CD4-positive, alpha-beta T cell treated with Interleukin-1 beta for 1 hour (primary cell): ENCODE measurements around the gene ASPDH.
"Not testable (repeated sequence)": the region's sequence is repeated elsewhere in the genome, so short reads cannot be mapped to it uniquely, and the experiment has no call there.

Experiments used
- DNase-seq, 2 donors: peaks; one replicate each; pipeline ENCODE4 v3.0.0-alpha.2; 2020 to 2022

The ASPDH gene

GRCh38 chr19:50547385-50548190, 33.9 kb upstream of the ASPDH start:
- DNase-seq: no peak

- no peak for DNase-seq
Measured at GRCh38 chr19:50546527-50547221, 33.0 kb upstream of the ASPDH start.

GRCh38 chr19:50542943-50543342, 29.2 kb upstream of the ASPDH start:
- no peak for DNase-seq

- peak; percentile 47 to 55 for DNase-seq
Measured at GRCh38 chr19:50537769-50538230, 24.1 kb upstream of the ASPDH start.

GRCh38 chr19:50537306-50537685, 23.6 kb upstream of the ASPDH start:
- no peak for DNase-seq

- DNase-seq: no peak
Measured at GRCh38 chr19:50536662-50537305, 23.1 kb upstream of the ASPDH start.

- no peak for DNase-seq
Measured at GRCh38 chr19:50535672-50536187, 22.0 kb upstream of the ASPDH start.

- no peak for DNase-seq
Measured at GRCh38 chr19:50534478-50534877, 20.8 kb upstream of the ASPDH start.

GRCh38 chr19:50532952-50533351, 19.2 kb upstream of the ASPDH start:
- DNase-seq: no peak

- DNase-seq: no peak
Measured at GRCh38 chr19:50531171-50531612, 17.5 kb upstream of the ASPDH start.

GRCh38 chr19:50528052-50528451, 14.3 kb upstream of the ASPDH start:
- DNase-seq: not testable (repeated sequence)

- DNase-seq: no peak
Measured at GRCh38 chr19:50522881-50523280, 9.2 kb upstream of the ASPDH start.

- DNase-seq: no peak
Measured at GRCh38 chr19:50520822-50521465, 7.2 kb upstream of the ASPDH start.

- no peak for DNase-seq
Measured at GRCh38 chr19:50519006-50519575, 5.4 kb upstream of the ASPDH start.

- DNase-seq: no peak
Measured at GRCh38 chr19:50518091-50519005, 4.6 kb upstream of the ASPDH start.

- DNase-seq: no peak
Measured at GRCh38 chr19:50517704-50518075, 4.0 kb upstream of the ASPDH start.

GRCh38 chr19:50516964-50517703, 3.4 kb upstream of the ASPDH start:
- no peak for DNase-seq

GRCh38 chr19:50516456-50516855, 2.7 kb upstream of the ASPDH start:
- no peak for DNase-seq

GRCh38 chr19:50515168-50515561, 1.5 kb upstream of the ASPDH start:
- DNase-seq: no peak

- DNase-seq: no peak
Measured at GRCh38 chr19:50514346-50515167, 844 bp upstream of the ASPDH start.
